COLO668 (cell line): ENCODE measurements around the gene BAG5.
A peak's percentile ranks its signal among the peaks of the same experiment; 100 is the strongest.

ENCODE experiments used
- DNase-seq: peaks from one replicate; lab custom pipeline; 2025; ENCODE audit not compliant: unreplicated experiment; lab: John Stamatoyannopoulos, UW

The BAG5 gene

DNA sequence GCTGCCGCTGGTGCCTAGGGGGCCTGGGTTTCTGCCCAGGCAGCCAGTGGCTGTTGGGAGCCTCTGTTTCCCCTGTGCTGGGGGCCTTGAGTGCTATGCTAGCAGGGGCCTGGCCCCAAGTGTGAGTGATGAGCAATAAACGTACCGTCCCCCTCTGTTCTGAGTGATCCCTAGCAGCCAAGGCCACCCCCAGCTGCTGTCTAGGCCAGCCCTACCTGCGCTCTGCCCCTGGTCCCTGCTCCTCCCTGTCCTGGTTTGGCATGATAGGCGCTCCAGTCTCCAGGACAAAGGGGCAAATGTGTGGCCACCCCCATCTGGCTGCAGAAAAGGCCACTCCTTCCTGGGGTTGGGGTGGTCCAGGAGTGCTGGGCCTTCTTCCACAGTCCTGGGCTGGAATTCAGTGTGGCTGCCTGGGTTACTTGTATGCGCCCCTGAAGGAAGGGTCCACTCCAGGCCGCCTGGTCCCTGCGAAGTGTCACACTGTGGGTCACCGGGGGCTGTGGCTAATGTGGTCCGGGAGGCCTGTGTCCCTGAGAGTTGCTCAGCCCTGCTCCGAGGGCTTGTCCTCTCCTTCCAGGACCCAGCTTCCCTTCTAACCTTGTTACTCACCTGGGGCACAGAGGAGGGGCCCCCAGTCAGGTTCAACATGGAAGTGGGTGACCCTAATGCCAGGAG is 26.4 kb downstream of the BAG5 start:
- no peak for DNase-seq

DNA sequence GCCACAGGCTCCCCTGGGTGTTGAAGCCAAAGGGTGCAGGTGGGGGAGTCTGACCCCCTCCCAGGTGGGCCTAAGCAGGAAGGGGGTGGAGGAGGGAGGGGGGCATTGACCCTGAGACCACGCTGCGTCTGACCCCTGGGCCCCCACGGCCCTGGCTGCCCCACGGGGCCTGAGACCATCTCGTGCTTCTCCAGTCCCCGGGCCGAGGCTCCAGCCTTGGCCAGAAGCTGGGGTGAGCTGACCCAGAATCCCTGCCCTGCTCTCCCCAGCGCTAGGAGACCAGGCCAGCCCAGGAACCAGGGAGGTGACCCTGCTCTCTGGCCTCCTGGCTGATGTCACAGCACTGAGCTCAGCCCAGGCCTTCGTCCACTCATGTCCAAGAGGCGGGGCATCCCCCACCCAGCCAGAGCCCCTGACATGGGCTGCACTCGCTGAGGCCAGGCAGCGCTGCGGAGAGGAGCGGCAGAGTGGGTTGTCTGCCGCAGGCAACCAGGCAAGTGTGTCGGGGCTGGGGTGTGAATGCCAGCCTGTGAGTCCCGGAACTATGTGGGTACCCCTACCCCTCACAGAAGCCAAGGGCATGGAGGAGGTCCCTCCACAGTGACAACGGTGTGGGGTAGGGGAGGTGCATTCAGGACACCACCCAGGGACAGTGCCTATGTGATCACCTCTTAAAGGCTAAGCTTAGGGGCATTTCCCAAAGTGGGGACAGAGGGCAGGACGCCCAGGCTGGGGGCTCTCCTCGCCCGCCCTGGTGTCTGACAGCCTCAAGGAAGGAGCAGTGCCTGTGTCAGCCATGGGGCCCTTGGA is 27.2 kb downstream of the BAG5 start:
- DNase-seq: no peak

DNA sequence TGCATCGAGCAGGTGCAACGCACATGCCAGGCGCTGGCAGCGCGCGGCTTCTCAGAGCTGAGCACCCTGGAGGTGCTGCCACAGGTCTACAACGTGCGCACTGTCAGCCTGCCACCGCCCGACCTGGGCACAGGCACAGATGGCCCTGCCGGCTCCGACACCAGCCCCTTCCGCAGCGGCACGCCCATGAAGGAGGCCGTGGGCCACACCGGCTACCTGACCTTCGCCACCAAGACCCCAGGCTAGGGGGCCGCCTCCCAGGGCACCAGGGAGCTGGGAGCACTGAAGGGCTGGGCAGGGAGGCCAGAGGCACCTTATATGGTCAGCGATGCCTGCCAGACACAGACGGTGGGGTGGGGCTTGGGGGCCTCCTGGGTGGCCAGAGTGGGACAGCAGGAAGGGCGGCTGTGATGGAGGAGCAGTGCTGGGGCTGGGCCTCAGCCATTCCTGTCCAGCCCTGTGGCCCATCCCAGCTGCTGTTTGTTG is 27.8 kb downstream of the BAG5 start:
- DNase-seq: no peak

DNA sequence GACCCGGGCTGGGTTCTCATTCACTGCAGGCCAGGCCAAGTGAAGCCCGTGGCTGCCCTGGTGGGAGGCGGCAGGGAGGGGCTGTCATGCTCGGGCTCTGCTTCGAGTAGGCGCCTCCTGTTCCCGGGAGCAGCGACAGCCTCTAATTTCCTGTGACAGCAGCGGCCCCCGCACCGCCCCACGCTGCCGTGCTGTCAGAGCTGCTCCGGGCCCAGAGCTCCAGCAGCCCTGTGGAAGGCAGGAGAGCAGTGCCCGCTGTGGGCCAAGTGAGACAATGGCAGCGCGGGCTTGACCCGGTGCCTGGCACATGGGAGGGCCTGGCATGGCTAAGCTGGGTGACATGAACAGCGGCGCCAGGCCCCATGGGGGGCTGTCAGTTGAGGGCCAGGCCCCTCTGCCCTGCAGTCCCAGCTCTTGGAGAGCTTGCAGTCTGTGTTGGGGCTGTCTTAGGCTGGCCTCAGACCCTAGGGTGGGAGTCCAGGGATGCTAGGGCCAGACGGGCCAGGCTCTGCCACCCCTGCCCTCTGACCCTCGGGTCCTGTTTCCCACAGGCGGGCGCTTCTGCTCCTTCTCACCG is 28.4 kb downstream of the BAG5 start:
- DNase-seq: no peak

DNA sequence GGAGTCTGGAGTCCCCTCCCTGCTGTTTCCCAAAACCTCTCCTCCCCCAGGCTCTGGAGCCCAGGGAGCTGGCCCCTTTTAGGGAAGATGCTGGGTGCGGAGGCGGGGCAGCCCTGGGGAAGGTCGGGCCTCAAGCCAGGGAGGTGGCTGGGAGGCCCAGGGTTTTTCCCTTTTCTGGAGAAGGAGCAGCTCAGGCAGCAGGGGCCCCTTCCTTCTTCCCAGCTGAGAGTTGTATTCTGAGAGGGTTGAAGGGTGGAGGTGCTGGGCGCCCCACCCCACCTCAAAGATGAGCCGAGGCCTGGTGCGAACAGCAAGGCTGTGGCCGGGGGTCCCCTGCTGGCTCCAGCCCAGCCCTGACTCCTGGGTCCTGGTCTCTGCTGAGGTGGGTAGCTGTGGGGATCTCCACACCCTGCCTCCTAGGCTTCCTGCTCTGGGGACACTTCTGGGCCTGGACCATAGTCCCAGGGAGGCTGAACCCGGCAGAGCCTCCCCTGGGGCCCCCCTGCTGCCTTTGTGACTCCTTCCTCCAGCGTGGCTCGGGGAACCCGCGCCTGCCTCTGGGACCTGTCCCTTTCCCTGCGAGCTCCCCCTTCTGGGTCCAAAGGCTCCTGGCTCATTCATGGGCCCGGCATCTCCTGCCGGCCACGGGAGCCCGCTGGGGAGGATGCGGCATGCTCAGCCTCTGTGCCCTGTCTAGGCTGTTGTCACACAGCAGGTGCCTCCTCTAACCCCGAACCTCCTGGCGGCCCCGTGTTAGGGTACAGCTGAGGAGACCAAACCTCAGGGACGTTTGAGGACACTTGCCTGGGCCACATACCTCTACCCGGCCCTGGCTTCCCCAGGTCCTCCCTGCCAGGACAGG is 29.1 kb downstream of the BAG5 start:
- DNase-seq: no peak

DNA sequence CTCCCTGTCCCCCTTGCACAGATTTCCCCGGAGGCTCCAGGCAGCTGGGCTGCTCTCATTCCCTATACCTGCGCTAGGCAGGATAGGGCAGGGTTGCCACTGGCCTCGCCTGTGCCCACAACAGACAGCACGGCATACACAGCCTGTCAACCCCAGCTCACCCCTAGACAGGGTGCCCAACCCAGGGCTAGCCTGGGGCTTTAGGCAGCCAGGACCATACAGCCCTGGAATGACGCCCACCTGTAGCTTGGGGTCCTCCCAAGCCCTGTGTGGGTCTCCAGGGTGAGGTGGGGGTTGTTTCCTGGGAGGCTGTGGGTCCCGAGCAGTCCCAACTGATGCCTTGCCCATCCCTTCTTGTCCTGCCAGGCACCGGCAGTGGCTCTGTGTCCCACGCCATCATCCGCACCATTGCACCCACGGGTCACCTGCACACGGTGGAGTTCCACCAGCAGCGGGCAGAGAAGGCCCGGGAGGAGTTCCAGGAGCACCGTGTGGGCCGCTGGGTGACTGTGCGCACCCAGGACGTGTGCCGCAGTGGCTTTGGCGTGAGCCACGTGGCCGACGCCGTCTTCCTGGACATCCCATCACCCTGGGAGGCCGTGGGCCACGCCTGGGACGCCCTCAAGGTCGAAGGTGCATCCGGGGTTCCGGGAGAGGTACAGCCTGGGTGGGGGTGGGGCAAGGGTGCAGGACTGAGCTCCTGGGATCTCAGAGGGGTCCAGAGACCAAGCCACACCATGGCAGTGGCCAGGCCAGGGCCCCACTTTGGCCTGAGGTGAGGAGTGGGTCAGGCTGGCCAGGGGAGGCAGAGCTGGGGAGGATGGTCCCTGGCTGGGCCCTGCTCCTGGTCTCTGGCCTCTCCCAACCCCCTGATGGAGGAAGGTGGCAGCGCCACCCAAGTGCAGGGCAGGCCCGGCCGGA is 30.0 kb downstream of the BAG5 start:
- no peak for DNase-seq

DNA sequence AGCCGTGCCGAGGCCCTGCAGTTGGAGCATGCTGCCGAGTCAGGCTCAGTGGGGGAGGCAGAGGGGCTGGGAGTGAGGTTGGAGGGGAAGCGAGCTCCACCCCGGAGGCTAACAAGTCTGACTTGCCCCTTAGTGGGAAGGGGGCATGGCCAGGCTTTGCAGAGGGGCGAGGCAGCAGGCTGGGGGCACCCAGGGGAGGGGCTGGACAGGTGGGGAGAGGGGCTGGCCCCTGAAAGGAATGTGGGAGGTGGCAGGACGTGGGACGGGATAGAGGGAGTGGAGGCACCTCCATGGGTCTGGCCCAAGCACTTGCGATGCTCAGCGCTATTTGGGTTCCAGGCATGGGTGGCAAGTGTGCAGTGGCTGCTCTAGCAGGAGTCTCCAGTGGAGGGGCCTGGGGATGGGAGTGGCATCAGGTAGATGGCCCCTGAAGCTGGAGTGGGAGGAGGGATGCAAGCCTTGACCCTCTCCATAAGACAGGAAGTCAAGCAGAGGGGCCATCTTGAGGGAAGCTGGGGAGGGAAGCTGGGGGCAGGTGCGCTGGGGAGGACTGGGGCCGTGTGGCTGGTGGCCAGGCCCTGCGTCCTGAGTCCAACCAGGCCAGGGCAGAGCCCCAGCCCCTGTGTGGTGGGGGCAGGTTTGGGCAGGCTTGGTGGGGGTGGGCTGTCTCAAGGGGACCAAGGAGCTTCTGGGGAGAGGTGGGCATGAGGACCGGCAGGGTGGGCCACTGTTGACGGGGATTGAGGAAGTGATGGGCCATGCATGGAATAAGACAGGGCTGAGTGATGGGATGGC is 30.8 kb downstream of the BAG5 start:
- DNase-seq: no peak

DNA sequence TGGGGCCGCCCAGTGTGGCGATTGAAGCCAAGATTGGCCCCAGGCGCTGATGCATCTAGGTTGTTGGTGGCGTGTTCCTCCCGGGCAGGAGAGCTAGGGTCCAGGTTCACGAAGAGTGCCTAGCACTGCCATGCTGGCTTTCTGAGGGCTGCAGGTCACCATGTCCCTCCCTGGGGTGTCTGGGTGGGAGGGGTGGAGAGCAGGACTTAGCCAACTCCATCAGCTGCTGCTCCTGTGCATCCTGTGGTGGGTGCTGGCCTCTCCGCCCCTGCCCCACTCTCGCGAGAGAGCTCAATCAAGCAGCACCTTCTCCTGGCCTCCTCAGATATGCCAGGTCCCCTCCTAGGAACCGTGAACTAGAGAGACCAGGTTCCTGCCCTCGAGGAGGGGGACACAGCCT is 31.6 kb downstream of the BAG5 start:
- DNase-seq: no peak

DNA sequence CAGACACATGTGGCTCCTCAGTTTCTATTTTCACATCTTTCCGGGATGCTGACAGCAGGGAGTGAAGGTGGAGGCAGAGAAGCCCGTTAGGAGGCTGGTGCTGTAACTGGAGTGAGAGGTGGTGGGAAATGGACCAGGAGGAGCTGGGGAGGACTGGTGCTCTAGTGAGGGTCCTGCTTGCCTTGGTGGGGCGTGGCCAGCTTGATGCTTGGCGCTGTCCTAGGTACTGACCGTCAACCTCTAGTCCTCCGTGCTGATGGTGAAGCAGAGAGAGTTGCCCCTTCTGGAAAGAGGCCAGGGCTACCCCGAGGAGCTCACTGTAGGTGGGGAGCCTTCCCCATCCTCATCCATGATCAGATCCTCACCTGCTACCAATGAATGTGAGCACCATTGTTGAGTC is 32.1 kb downstream of the BAG5 start:
- DNase-seq: no peak

DNA sequence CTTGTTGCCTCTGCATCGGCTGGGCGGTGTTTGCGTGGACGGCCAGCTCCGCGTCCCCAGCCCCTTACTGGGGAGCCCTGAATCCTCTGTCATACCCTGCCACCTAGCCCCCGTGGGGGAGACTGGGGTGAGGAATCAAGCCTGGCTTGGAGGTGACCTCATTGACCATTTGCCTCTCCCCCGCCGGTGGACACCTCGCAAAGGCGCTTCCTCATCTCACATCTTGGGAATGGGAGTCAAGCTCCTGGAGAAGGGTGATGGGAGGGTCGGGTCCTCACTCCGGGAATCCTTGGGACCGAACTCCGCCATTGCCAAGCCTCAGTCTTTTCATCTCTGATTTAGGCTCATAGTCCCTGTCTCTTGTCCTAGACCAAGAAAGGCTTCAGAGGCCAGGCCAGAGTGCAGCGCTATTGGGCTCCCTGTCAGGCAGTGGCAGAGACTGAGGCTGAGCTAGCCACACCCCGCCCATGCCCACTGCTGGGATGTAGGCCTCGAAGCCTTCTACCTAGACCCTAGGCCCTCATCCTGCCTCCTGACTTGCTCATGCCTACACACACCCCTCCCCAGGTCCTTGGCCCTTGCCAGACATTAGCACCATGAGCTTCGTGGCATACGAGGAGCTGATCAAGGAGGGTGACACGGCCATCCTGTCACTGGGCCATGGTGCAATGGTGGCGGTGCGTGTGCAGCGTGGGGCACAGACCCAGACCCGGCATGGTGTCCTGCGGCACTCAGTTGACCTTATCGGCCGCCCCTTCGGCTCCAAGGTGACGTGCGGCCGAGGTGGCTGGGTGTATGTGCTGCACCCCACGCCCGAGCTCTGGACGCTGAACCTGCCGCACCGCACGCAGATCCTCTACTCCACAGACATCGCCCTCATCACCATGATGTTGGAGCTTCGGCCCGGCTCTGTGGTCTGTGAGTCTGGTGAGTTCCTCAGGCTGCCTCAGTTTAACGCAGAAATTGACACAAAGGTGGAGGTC is 32.8 kb downstream of the BAG5 start:
- DNase-seq: no peak

DNA sequence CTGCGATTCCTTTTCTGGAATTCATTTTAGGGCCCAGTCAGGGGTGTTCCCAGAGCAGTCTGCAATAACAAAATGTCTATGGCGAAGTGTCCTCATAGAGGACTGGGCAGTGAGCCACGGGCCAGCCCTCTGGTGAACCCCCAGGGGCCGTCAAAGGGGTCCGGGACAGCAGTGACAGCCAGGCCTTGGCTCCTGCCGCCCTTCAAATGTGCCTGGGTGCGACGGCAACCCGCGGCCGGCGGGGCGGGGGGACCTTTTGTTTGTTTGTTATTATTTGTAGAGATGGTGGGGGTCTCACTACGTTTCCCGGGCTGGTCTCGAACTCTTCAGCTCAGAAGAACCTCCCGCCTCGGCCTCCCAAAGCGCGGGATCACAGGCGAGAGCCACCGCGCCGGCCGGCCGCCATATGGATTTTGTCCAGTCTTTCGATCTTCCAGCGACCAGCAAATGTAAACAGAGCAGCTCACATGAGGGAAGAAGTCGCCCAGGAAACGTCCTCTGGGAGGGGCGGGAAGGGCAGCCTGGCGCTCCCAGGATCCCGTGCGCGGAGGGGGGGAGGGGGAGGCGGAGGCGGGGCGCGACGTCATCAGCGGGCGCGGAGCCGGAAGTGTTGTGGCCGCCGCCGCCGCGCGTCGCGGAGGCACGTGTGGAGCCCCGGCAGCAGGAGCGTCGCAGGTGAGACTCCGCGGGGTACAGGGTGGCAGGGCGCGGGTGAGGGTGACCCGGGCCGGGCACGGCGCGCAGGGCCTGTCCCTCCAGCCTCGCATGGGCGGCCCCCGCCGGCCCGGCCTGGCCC is 33.7 kb downstream of the BAG5 start, which contains the start of gene TRMT61A:
Gene TRMT61A, plus strand, starts transcription at position 610 of the 796 bp plus-strand sequence. CDS start 783 bp downstream, outside the sequence.
- peak; percentile 95 for DNase-seq

DNA sequence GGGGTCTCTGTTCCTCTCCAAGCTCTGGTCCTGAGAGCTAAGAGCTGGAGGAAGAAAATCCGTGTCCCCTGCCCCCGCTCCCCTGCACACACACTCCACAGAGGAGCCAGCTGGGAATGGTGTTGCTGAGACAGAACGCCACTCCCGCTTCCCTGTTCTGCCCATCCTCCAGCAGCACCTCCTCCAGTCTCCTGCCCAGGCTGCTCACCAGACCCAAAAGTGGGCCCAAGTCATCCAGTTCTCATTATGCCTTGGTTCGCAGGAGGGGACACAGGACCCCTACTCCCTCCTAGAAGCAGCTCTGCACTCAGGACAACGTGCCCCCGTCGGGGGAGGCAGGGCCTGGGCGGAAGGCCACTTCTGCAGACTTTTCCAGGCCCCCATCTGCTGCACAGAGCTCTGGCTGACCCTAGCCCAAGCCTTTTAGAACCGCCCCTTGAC is 34.3 kb downstream of the BAG5 start:
- DNase-seq: peak; percentile 49

DNA sequence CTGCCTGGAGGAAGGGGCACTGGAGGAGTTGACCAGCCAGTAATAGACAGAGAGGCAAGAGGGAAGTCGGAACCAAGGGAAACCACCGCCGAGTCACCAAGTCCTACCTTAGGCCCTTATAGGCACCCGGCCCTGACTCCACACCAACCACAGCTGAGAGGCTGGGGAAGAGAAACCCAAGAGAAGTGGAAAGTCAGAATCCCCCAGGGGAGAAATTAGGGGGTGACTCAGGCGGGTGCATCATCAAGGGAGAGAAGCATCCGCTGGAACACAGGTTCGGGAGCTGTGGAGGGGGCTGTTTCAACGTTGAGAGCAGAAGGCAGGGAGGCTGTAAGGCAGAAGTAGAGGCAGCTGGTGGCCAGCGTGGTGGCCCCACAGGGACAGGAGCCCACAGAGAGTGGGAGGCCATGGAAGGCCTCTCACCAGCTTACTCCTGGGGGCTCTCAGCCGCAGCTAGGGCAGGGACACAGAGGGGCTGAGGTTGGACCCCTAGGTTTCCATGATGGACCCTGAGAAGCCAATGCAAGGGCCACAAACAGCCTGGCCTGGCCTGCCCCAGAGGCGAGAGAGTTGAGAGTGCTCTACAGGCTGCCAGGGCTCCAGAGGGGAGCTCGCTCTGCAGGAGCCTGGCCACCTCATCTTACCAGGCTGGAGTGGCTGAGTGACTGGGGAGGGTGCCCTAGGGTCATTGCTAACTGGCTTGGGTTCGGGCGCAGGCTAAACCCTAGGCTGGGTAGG is 34.9 kb downstream of the BAG5 start:
- no peak for DNase-seq

DNA sequence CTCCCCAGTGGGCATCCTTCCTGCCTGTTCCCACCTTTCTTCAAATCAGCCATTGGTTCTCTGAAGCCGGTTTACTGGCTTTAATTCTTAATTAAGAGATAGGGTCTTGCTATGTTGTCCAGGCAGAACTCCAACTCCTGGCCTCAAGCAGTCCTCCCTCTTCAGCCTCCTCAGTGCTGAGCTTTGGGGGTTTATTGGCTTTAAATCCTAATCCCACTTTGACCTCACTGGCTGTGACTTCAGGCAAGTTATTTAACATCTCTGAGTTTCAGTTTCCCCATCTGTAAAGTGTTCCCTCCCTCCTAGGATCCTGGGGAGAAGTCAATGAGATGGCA is 35.6 kb downstream of the BAG5 start:
- no peak for DNase-seq

DNA sequence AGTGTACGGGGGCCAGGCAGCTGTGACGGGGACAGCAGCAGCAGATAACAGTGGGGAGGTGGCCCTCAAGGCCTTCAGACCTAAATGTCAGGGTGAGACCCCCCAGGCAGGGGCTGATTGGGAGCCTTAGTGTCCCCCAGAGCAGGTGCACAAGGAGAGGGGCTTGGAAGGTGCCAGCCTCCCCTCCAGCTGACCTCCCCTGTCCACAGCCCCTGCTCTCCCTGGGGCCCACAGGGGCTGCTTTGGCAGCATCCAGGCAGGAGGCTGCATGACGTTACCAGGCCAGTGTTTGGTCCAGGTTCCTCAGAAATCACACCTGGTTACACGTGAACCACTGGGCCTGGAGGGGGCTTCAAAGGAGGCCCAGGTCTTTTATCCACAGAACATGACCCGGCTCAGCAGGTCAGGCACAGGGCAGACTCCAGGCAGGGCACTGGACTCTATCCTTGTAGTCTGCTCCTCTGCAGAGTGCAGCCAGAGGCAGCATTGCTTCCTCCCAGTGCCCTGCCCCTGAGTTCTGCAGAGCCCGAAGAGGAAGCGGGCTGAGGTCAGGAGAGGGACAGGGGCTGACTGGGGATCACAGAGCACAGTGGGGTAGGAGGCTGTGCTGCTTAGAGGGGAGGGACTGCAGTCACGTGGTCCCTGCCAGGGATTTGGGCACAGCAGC is 36.1 kb downstream of the BAG5 start:
- no peak for DNase-seq
